Measurements from ENCODE around the gene SLC16A13. TPM values are rescaled to one million over a fixed set of nuclear protein-coding genes. Genes with fewer than 3 reads are reported as not detected.

Gene SLC16A13
- total RNA-seq, 1 donor from 2014 or later, result 7.9 TPM

DNA sequence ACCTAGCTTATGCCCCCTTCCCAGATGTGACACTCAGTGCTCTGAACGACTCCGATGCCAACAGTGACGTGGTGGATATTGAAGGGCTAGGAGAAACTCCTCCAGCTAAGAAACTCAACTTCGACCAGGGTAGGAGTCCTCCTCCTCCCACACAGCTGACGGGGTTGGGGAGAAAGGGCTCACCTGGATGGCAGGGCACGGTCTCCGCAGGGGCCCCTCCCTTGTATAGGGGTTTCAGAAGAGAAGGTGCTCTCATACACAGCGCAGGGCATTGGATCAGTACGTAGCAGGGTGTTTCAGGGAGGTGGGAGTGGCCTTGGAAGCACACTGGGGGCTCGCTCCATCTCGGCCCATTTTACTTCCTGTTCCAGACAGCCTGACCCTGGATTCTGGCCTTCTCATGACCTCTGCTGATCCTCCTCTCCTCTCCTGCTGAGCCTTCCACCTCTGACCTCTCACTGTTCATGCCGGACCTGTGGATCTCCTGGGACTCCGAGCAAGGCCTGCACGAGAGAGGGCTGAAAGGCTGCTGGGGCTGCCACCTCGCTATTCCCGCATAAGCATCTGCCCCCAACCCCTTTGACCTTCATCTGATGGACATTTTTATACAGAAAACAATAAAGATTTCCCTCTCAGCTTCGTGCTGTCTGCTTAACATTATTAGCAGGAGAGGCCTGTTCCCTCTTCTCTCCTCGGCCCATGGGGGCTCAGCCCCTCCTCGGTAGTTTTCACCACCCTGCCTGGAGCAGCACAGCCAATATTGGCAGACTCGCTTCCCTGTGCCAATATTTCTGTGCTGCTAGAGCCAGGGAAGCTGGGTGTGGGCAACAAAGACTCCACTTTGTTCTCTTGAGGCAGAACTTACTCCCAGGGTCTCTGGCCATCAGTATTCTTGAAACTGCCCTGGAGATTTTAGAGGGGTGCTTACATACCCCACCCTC lies 18.7 kb upstream of the SLC16A13 start:
- peak overlapping the region; percentile 60 for H3K27ac Mint-ChIP-seq (ENCODE audit: unreplicated experiment)
- no peaks in the 10 kb centered on the region for H3K27me3 Mint-ChIP-seq (ENCODE audit: unreplicated experiment)
- peaks cover 46% of the 10 kb centered on the region for H3K4me1 Mint-ChIP-seq (ENCODE audit: unreplicated experiment)
- no peak overlapping the region for H3K4me3 Mint-ChIP-seq (ENCODE audit: unreplicated experiment)
- H3K9me3 Mint-ChIP-seq (ENCODE audit: unreplicated experiment), result no peaks in the 10 kb centered on the region
- TF ChIP-seq, protein P1, sequence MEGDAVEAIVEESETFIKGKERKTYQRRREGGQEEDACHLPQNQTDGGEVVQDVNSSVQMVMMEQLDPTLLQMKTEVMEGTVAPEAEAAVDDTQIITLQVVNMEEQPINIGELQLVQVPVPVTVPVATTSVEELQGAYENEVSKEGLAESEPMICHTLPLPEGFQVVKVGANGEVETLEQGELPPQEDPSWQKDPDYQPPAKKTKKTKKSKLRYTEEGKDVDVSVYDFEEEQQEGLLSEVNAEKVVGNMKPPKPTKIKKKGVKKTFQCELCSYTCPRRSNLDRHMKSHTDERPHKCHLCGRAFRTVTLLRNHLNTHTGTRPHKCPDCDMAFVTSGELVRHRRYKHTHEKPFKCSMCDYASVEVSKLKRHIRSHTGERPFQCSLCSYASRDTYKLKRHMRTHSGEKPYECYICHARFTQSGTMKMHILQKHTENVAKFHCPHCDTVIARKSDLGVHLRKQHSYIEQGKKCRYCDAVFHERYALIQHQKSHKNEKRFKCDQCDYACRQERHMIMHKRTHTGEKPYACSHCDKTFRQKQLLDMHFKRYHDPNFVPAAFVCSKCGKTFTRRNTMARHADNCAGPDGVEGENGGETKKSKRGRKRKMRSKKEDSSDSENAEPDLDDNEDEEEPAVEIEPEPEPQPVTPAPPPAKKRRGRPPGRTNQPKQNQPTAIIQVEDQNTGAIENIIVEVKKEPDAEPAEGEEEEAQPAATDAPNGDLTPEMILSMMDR (IDR thresholded peaks at IDR 0.05), result no peak
- H3K36me3 Mint-ChIP-seq (ENCODE audit: unreplicated experiment), result peaks cover 7% of the 10 kb centered on the region
- DNase-seq (ENCODE audit: extremely low spot score, unreplicated experiment), result no peak

DNA sequence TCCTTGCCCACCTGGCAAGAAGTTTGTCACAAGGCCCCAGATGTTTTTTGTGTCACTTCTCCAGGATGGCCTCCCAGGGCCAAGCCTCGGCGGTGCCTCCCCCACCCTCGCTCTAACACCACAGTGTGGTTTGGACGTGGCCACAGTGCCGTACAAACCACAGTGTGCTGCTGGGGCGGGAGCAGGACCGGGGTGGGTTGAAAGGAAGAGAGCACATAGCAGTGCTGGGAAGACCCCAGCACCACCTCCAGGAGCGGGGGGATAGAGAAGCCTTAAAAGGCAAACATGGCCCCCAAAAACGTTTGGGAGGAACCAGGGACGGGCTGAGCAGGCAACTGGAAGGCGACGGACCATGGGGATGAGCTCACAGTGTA lies 18.0 kb upstream of the SLC16A13 start:
- TF ChIP-seq, protein P1 (IDR thresholded peaks at IDR 0.05), result no peak
- no peak for DNase-seq (ENCODE audit: extremely low spot score, unreplicated experiment)
- Mint-ChIP-seq H3K27me3 (ENCODE audit: unreplicated experiment) (peaks cover 4% of the 10 kb centered on the region), H3K4me3 (ENCODE audit: unreplicated experiment) (no peak overlapping the region), H3K4me1 (ENCODE audit: unreplicated experiment) (peaks cover 46% of the 10 kb centered on the region), H3K27ac (ENCODE audit: unreplicated experiment) (peak overlapping the region; percentile 60), H3K36me3 (ENCODE audit: unreplicated experiment) (peaks cover 7% of the 10 kb centered on the region), H3K9me3 (ENCODE audit: unreplicated experiment) (no peaks in the 10 kb centered on the region)

DNA sequence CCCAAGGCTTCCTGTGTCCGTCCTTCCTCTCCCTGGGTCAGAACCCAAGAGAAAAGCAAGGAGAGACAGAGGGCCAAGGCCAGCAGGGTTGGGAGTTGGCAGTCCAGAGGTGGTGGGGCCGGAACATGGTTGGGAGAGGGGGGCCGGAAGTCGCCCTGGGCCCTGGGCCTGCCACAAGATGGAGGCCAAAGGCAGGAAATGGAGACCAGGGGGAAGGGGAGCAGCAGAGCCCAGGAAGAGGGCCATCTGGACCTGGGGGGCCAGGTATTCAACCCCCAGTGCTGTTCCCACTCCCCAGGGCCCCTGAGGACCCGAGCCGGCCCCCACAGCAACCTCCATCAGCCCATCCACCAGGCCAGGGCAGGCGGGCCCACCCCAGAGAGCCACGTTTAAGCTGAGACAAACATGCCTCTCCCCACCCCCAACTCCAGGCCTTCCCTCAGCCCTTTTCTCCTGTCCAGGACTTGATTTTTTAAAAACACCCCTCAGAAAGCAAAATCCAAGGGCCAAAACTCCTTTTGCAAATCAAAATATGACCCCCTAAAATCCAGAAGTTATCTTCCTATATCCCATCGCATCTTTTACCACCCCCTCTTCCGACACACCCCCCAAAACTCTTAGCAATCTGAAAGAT lies 17.4 kb upstream of the SLC16A13 start:
- H3K4me1 Mint-ChIP-seq (ENCODE audit: unreplicated experiment), result peaks cover 45% of the 10 kb centered on the region
- H3K27me3 Mint-ChIP-seq (ENCODE audit: unreplicated experiment), result peaks cover 10% of the 10 kb centered on the region
- peaks cover 7% of the 10 kb centered on the region for H3K36me3 Mint-ChIP-seq (ENCODE audit: unreplicated experiment)
- H3K9me3 Mint-ChIP-seq (ENCODE audit: unreplicated experiment), result no peaks in the 10 kb centered on the region
- H3K27ac Mint-ChIP-seq (ENCODE audit: unreplicated experiment), result peak overlapping the region; percentile 60
- DNase-seq (ENCODE audit: extremely low spot score, unreplicated experiment), result no peak
- TF ChIP-seq, protein P1 (IDR thresholded peaks at IDR 0.05), result no peak
- H3K4me3 Mint-ChIP-seq (ENCODE audit: unreplicated experiment), result no peak overlapping the region

DNA sequence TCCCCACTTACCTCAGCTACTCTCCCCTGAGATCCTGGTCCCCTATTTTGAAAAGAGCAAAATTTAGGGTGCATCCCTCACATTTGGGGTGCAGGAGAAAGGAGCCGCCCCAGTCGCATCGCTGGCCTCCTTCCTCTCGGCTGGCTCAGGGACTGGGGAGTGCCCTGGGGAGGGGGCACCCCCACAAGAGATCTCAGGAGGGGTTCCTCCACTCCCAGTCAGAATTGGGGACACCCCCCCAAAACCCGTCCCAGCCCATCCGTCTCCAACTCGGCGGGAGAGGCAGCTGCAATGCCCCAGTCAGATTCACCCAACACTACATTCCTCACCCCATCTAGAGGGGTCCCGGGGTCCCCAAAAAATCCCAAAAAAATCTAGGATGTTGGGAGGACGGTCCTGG lies 16.4 kb upstream of the SLC16A13 start:
- H3K4me3 Mint-ChIP-seq (ENCODE audit: unreplicated experiment), result peak overlapping the region; percentile 61
- peaks cover 6% of the 10 kb centered on the region for H3K36me3 Mint-ChIP-seq (ENCODE audit: unreplicated experiment)
- no peak for DNase-seq (ENCODE audit: extremely low spot score, unreplicated experiment)
- peaks cover 36% of the 10 kb centered on the region for H3K4me1 Mint-ChIP-seq (ENCODE audit: unreplicated experiment)
- H3K9me3 Mint-ChIP-seq (ENCODE audit: unreplicated experiment), result no peaks in the 10 kb centered on the region
- TF ChIP-seq, protein P1 (IDR thresholded peaks at IDR 0.05), result no peak
- H3K27ac Mint-ChIP-seq (ENCODE audit: unreplicated experiment), result peak overlapping the region; percentile 79
- H3K27me3 Mint-ChIP-seq (ENCODE audit: unreplicated experiment), result peaks cover 15% of the 10 kb centered on the region
